ENCODE results near the gene ABHD17A. TPM values are rescaled to one million over a fixed set of nuclear protein-coding genes. Genes with fewer than 3 reads are reported as not detected.

The ABHD17A gene
- total and polyA plus RNA-seq, 2 donors (not counting 1 experiment from before 2014, with no cell fraction given), result 63.1 to 134 TPM

- Histone ChIP-seq H3K4me1 (ENCODE audit: control insufficient read depth in 2 of 2, insufficient read depth in 2 of 2, low read length in 2 of 2) (peaks cover 41 to 61% of the 10 kb centered on the region in 2 donors), H3K9me3 (ENCODE audit: control extremely low read depth in 1 of 3, control insufficient read depth in 2 of 3, insufficient read depth in 1 of 3, low read length in 2 of 3) (peaks cover 0 to 20% (median 3%) of the 10 kb centered on the region in 3 donors), H3K27ac (ENCODE audit: low read length in 2 of 2) (peak overlapping the region; percentile 22 to 30), H3K36me3 (replicated peaks in 1 of 2; ENCODE audit: control extremely low read depth in 1 of 2, control insufficient read depth in 1 of 2, extremely low read depth in 1 of 2, insufficient read depth in 2 of 2, low read length in 1 of 2) (peaks cover 0 to 4% of the 10 kb centered on the region in 2 experiments), H3K27me3 (replicated peaks in 1 of 4; ENCODE audit: control extremely low read depth in 1 of 4, control insufficient read depth in 3 of 4, insufficient read depth in 4 of 4, low read length in 3 of 4) (no peaks in the 10 kb centered on the region), H3K9ac (ENCODE audit: low read length) (no peak overlapping the region), H3K4me3 (ENCODE audit: control extremely low read depth in 1 of 5, extremely low read depth in 1 of 5, insufficient read depth in 1 of 5, low read depth in 2 of 5, low read length in 4 of 5) (no peak overlapping the region), H2AFZ (ENCODE audit: insufficient read depth, low read depth, low read length, poor library complexity, severe bottlenecking) (no peak overlapping the region), H4K20me1 (ENCODE audit: control insufficient read depth, insufficient read depth, low read length, poor library complexity, severe bottlenecking) (no peaks in the 10 kb centered on the region), H3K4me2 (replicated peaks; ENCODE audit: low read depth, low read length, poor library complexity, severe bottlenecking) (no peak overlapping the region), H3K79me2 (ENCODE audit: control insufficient read depth, insufficient read depth, low read length) (peaks cover 57% of the 10 kb centered on the region)
- H3K27ac Mint-ChIP-seq, result peak overlapping the region; percentile 83
- POLR2A ChIA-PET, result interaction anchor here (0.5 kb wide), 2 partner anchors 161 to 698 kb away, joined by 3 to 5 read pairs; no protein-coding TSS in a partner anchor
- H3K4me1 Mint-ChIP-seq, result peaks cover 57% of the 10 kb centered on the region
- H3K9me3 Mint-ChIP-seq (ENCODE audit: insufficient read depth), result peaks cover 2% of the 10 kb centered on the region
- ATAC-seq (ENCODE audit: low read depth), result no peak
- DNase-seq, result no peak
- CTCF ChIA-PET, result no interaction called here
- WGBS (ENCODE audit: insufficient coverage), result 100% methylated on average over 1 of the region's 1 CpG
- TF ChIP-seq CTCF (IDR thresholded peaks at IDR 0.05) (no peak), EZH2 (IDR thresholded peaks at IDR 0.05; ENCODE audit: borderline replicate concordance, insufficient read depth, low read depth, low read length, poor library complexity, severe bottlenecking) (no peak)
- no peaks in the 10 kb centered on the region for H3K27me3 Mint-ChIP-seq
- peak overlapping the region; percentile 23 for H3K4me3 Mint-ChIP-seq
- intact Hi-C loops (cut with micrococcal nuclease), result no loop called here
These were observed 46.1 kb upstream of the ABHD17A start for GRCh38 chr19:1931445-1931844.

- Histone ChIP-seq H3K36me3 (replicated peaks in 1 of 2; ENCODE audit: control extremely low read depth in 1 of 2, control insufficient read depth in 1 of 2, extremely low read depth in 1 of 2, insufficient read depth in 2 of 2, low read length in 1 of 2) (peaks cover 0 to 10% of the 10 kb centered on the region in 2 experiments), H3K79me2 (ENCODE audit: control insufficient read depth, insufficient read depth, low read length) (peaks cover 36% of the 10 kb centered on the region), H3K27me3 (replicated peaks in 1 of 4; ENCODE audit: control extremely low read depth in 1 of 4, control insufficient read depth in 3 of 4, insufficient read depth in 4 of 4, low read length in 3 of 4) (no peaks in the 10 kb centered on the region), H3K9ac (ENCODE audit: low read length) (peak overlapping the region; percentile 59), H3K4me1 (ENCODE audit: control insufficient read depth in 2 of 2, insufficient read depth in 2 of 2, low read length in 2 of 2) (peaks cover 33 to 47% of the 10 kb centered on the region in 2 donors), H2AFZ (ENCODE audit: insufficient read depth, low read depth, low read length, poor library complexity, severe bottlenecking) (peak overlapping the region; percentile 43), H3K4me3 (ENCODE audit: control extremely low read depth in 1 of 5, extremely low read depth in 1 of 5, insufficient read depth in 1 of 5, low read depth in 2 of 5, low read length in 4 of 5) (peak overlapping the region in 4 of 5 experiments; percentile 40 to 63 (median 48)), H3K4me2 (replicated peaks; ENCODE audit: low read depth, low read length, poor library complexity, severe bottlenecking) (peak overlapping the region; percentile 85), H4K20me1 (ENCODE audit: control insufficient read depth, insufficient read depth, low read length, poor library complexity, severe bottlenecking) (no peaks in the 10 kb centered on the region), H3K9me3 (ENCODE audit: control extremely low read depth in 1 of 3, control insufficient read depth in 2 of 3, insufficient read depth in 1 of 3, low read length in 2 of 3) (peaks cover 0 to 5% (median 0%) of the 10 kb centered on the region in 3 donors), H3K27ac (ENCODE audit: low read length in 2 of 2) (no peak overlapping the region)
- TF ChIP-seq EZH2 (IDR thresholded peaks at IDR 0.05; ENCODE audit: borderline replicate concordance, insufficient read depth, low read depth, low read length, poor library complexity, severe bottlenecking) (no peak), CTCF (IDR thresholded peaks at IDR 0.05) (peak; percentile 96)
- DNase-seq (peak; percentile 87), ATAC-seq (ENCODE audit: low read depth) (peak; percentile 80)
- no peaks in the 10 kb centered on the region for H3K9me3 Mint-ChIP-seq (ENCODE audit: insufficient read depth)
- peak overlapping the region; percentile 80 for H3K27ac Mint-ChIP-seq
- H3K4me1 Mint-ChIP-seq, result peaks cover 44% of the 10 kb centered on the region
- peak overlapping the region; percentile 84 for H3K4me3 Mint-ChIP-seq
- CTCF ChIA-PET, result interaction anchor here (0.6 to 3.9 kb wide), 19 partner anchors 10 to 663 kb away, joined by 3 to 22 read pairs (median 4); no protein-coding TSS in a partner anchor
- intact Hi-C loops (cut with micrococcal nuclease), result loop anchor here (1.0 to 2.0 kb wide), 2 partner anchors 90 to 167 kb away; partner anchors contain the start of genes IZUMO4 and MOB3A
- no peaks in the 10 kb centered on the region for H3K27me3 Mint-ChIP-seq
- POLR2A ChIA-PET, result interaction anchor here (0.6 to 1.4 kb wide), 8 partner anchors 13 to 195 kb away, joined by 3 to 15 read pairs (median 4); no protein-coding TSS in a partner anchor
- WGBS (ENCODE audit: insufficient coverage), result 22% methylated on average over 35 of the region's 42 CpGs
These were observed 43.9 kb upstream of the ABHD17A start for GRCh38 chr19:1929021-1929742.

All from B cell (primary cell).